ENCODE data around the gene RPS8. TPM values are rescaled to one million over a fixed set of nuclear protein-coding genes. Genes with fewer than 3 reads are reported as not detected.
A peak's percentile ranks its signal among the peaks of the same experiment; 100 is the strongest.

The RPS8 gene
- total RNA-seq, 1 donor from 2014 or later: 2,216 TPM

- peaks cover 30% of the 10 kb centered on the region for H3K4me1 Mint-ChIP-seq
- DNase-seq (ENCODE audit: low read depth, low spot score): peak; percentile 93
- peaks cover 3% of the 10 kb centered on the region for H3K36me3 Mint-ChIP-seq (ENCODE audit: low read depth)
- H3K9me3 Mint-ChIP-seq: no peaks in the 10 kb centered on the region
- peak within 1 kb of the TSS; percentile 100 for H3K27ac Mint-ChIP-seq (ENCODE audit: unreplicated experiment)
- peak within 1 kb of the TSS; percentile 97 for H3K4me3 Mint-ChIP-seq
- TF ChIP-seq CTCF (conservative IDR thresholded peaks at IDR 0.05): peak; percentile 91
- H3K27me3 Mint-ChIP-seq (ENCODE audit: low read depth): peaks cover 4% of the 10 kb centered on the region
Measured at GRCh38 chr1:44799770-44800584, 24.6 kb downstream of the RPS8 start, which contains the start of gene PLK3. PLK3 (plus strand) TSS chr1:44800377; CDS start chr1:44800464, 87 bp downstream.

- no peak for DNase-seq (ENCODE audit: low read depth, low spot score)
- H3K27ac Mint-ChIP-seq (ENCODE audit: unreplicated experiment): peak overlapping the region; percentile 91
- peaks cover 5% of the 10 kb centered on the region for H3K36me3 Mint-ChIP-seq (ENCODE audit: low read depth)
- H3K9me3 Mint-ChIP-seq: no peaks in the 10 kb centered on the region
- peak overlapping the region; percentile 87 for H3K4me3 Mint-ChIP-seq
- peaks cover 31% of the 10 kb centered on the region for H3K4me1 Mint-ChIP-seq
- H3K27me3 Mint-ChIP-seq (ENCODE audit: low read depth): peaks cover 4% of the 10 kb centered on the region
- no peak for TF ChIP-seq CTCF (conservative IDR thresholded peaks at IDR 0.05)
Measured at GRCh38 chr1:44801491-44802305, 26.4 kb downstream of the RPS8 start.

- DNase-seq (ENCODE audit: low read depth, low spot score): peak; percentile 49
- H3K36me3 Mint-ChIP-seq (ENCODE audit: low read depth): peaks cover 9% of the 10 kb centered on the region
- peaks cover 4% of the 10 kb centered on the region for H3K27me3 Mint-ChIP-seq (ENCODE audit: low read depth)
- TF ChIP-seq CTCF (conservative IDR thresholded peaks at IDR 0.05): no peak
- peaks cover 39% of the 10 kb centered on the region for H3K4me1 Mint-ChIP-seq
- no peaks in the 10 kb centered on the region for H3K9me3 Mint-ChIP-seq
- H3K4me3 Mint-ChIP-seq: peak overlapping the region; percentile 84
- peak overlapping the region; percentile 91 for H3K27ac Mint-ChIP-seq (ENCODE audit: unreplicated experiment)
Measured at GRCh38 chr1:44802306-44803061, 27.1 kb downstream of the RPS8 start.

GRCh38 chr1:44803062-44803311 lies 27.6 kb downstream of the RPS8 start:
- H3K9me3 Mint-ChIP-seq: no peaks in the 10 kb centered on the region

More at GRCh38 chr1:44803062-44803311, 27.6 kb downstream of the RPS8 start:
- no peak for TF ChIP-seq CTCF (conservative IDR thresholded peaks at IDR 0.05)
- no peak for DNase-seq (ENCODE audit: low read depth, low spot score)
- H3K27me3 Mint-ChIP-seq (ENCODE audit: low read depth): peaks cover 4% of the 10 kb centered on the region
- H3K27ac Mint-ChIP-seq (ENCODE audit: unreplicated experiment): peak overlapping the region; percentile 83
- peaks cover 44% of the 10 kb centered on the region for H3K4me1 Mint-ChIP-seq
- peak overlapping the region; percentile 84 for H3K4me3 Mint-ChIP-seq
- peaks cover 9% of the 10 kb centered on the region for H3K36me3 Mint-ChIP-seq (ENCODE audit: low read depth)

Data from neural crest cell (in vitro differentiated cells).